ENCODE measurements around the gene PSMD14. TPM values are rescaled to one million over a fixed set of nuclear protein-coding genes. Genes with fewer than 3 reads are reported as not detected.

PSMD14 gene
- total RNA-seq, 1 experiment from 2014 or later, result 83.7 TPM

- no peak overlapping the region for H2BK12ac ChIP-seq (ENCODE audit: insufficient read length, low read depth, low read length)
- H3T11ph ChIP-seq (ENCODE audit: low read length), result no peak overlapping the region
- no peaks in the 10 kb centered on the region for H3K23me2 ChIP-seq (ENCODE audit: insufficient read length, low read depth, low read length, poor library complexity, severe bottlenecking)
- H3K14ac ChIP-seq (ENCODE audit: insufficient read depth, low read length), result no peak overlapping the region
- H3K79me1 ChIP-seq (ENCODE audit: insufficient read depth, low read depth, low read length, poor library complexity, severe bottlenecking), result no peaks in the 10 kb centered on the region
- H3K56ac ChIP-seq (ENCODE audit: insufficient read length, low read depth, low read length), result no peak overlapping the region
- no peak overlapping the region for H2BK20ac ChIP-seq (ENCODE audit: low read depth, low read length, poor library complexity, severe bottlenecking)
- H3K27ac Mint-ChIP-seq, result peak overlapping the region in 1 of 3 experiments; percentile 41; a peak in 1 of 7 replicates
- H3K4ac ChIP-seq (ENCODE audit: low read depth, low read length), result no peak overlapping the region
- H3K27me3 ChIP-seq (ENCODE audit: insufficient read depth, low read length), result no peaks in the 10 kb centered on the region
- TF ChIP-seq CTCF (conservative IDR thresholded peaks at IDR 0.05), result no peak
- H3K36me3 Mint-ChIP-seq (ENCODE audit: insufficient read depth in 1 of 3, low read depth in 3 of 3), result peaks cover 0 to 2% (median 0%) of the 10 kb centered on the region in 3 experiments; a peak in 3 of 7 replicates
- no peaks in the 10 kb centered on the region for H3K4me1 ChIP-seq (ENCODE audit: insufficient read depth, low read length)
- H2BK5ac ChIP-seq (ENCODE audit: insufficient read length, low read length), result no peak overlapping the region
- DNase-seq, result no peak
- H3K23ac ChIP-seq (ENCODE audit: insufficient read length, low read depth, low read length), result no peak overlapping the region
- H4K20me1 ChIP-seq (ENCODE audit: control insufficient read depth, insufficient read depth, insufficient read length), result no peaks in the 10 kb centered on the region
- no peak overlapping the region for H2AK5ac ChIP-seq (ENCODE audit: insufficient read length, low read length)
- H4K5ac ChIP-seq (ENCODE audit: insufficient read length, low read depth, low read length), result no peak overlapping the region
- H3K9me3 Mint-ChIP-seq, result no peaks in the 10 kb centered on the region
- peaks cover 0 to 4% of the 10 kb centered on the region in 2 experiments; a peak in 1 of 4 replicates for H3K4me1 Mint-ChIP-seq
- H3K18ac ChIP-seq (ENCODE audit: insufficient read length, low read depth, low read length), result no peak overlapping the region
- H3K4me2 ChIP-seq (ENCODE audit: insufficient read depth, insufficient read length, low read length), result no peak overlapping the region
- no CpG with 5 or more reads among the region's 2 CpGs for WGBS (ENCODE audit: extremely low coverage, insufficient read length, low lambda C conversion rate)
- no peaks in the 10 kb centered on the region for H3K9me3 ChIP-seq (ENCODE audit: control insufficient read depth, low read depth, low read length)
- H3K27me3 Mint-ChIP-seq (ENCODE audit: low read depth), result no peaks in the 10 kb centered on the region
- H2BK15ac ChIP-seq (ENCODE audit: low read depth, low read length), result no peak overlapping the region
- H3K9ac ChIP-seq (ENCODE audit: extremely low read depth, insufficient read length, low read length), result no peak overlapping the region
- H2AFZ ChIP-seq (ENCODE audit: low read length), result no peak overlapping the region
- no peak overlapping the region for H4K8ac ChIP-seq (replicated peaks; ENCODE audit: insufficient read length, low read depth, low read length)
- H3K79me2 ChIP-seq (ENCODE audit: insufficient read depth, low read length), result no peaks in the 10 kb centered on the region
- H4K91ac ChIP-seq (ENCODE audit: insufficient read length, low read depth, low read length), result no peak overlapping the region
- H3K4me3 Mint-ChIP-seq, result no peak overlapping the region
- no peak overlapping the region for H3K27ac ChIP-seq (ENCODE audit: insufficient read length, low read depth, low read length)
- no peak overlapping the region for H2BK120ac ChIP-seq (ENCODE audit: low read depth, low read length, poor library complexity, severe bottlenecking)
These were observed 71.5 kb downstream of the PSMD14 start for GRCh38 chr2:161379740-161380139.
